ENCODE results near the gene MRPL28.

The MRPL28 gene

DNA sequence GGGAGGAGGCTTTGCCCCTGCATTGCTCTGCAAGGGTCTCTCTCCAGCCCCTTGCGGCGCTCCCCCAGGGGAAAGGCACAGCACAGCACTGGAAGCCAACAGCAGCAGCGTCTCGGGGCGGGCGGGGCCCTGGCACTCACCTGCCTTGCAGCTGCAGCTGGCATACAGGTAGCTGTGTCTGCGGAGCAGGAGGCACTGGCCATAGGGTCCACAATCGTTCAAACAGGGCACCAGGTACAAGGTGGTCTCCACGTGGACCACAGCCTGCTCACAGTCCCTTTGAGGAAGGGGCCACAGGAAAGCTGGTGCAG lies 4.2 kb upstream of the MRPL28 start:
- TF ChIP-seq CTCF (conservative IDR thresholded peaks at IDR 0.05) (no peak), ZFX (IDR thresholded peaks at IDR 0.05) (no peak)
- H3K27ac ChIP-seq = no peak overlapping the region

- TF ChIP-seq ZFX (IDR thresholded peaks at IDR 0.05) (no peak), CTCF (conservative IDR thresholded peaks at IDR 0.05) (no peak)
- no peak overlapping the region for H3K27ac ChIP-seq
These were observed 3.7 kb upstream of the MRPL28 start for GRCh38 chr16:373848-374615.

DNA sequence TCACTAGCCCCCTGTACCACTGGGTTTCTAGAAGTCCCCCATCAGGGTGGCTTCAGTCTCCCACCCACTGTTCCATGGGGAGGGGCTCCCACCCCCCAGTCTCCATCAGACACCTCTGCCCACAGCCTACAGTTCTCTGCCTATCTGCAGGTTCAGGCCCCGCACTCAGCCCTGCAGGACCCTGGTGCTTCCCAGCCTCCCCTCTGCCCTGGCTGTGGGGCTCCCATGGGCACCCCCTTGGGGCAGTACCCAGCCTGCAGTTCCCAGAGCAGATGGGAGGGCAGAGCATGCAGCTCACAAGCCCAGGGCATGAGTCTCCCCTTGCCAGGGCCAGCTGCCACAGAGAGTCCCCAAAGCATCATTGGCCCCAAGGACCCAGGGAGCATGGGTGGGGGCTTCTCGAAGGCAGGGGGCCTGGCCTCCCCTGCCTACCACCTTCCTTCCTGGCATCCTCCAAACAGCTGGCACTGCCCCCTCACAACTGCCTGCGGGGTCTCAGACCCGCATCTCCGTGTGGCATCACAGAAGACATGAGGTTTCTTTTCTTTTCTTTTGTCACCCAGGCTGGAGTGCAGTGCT lies 2.8 kb upstream of the MRPL28 start:
- no peak for TF ChIP-seq ZFX (IDR thresholded peaks at IDR 0.05)
- no peak for TF ChIP-seq CTCF (conservative IDR thresholded peaks at IDR 0.05)
- no peak overlapping the region for H3K27ac ChIP-seq

DNA sequence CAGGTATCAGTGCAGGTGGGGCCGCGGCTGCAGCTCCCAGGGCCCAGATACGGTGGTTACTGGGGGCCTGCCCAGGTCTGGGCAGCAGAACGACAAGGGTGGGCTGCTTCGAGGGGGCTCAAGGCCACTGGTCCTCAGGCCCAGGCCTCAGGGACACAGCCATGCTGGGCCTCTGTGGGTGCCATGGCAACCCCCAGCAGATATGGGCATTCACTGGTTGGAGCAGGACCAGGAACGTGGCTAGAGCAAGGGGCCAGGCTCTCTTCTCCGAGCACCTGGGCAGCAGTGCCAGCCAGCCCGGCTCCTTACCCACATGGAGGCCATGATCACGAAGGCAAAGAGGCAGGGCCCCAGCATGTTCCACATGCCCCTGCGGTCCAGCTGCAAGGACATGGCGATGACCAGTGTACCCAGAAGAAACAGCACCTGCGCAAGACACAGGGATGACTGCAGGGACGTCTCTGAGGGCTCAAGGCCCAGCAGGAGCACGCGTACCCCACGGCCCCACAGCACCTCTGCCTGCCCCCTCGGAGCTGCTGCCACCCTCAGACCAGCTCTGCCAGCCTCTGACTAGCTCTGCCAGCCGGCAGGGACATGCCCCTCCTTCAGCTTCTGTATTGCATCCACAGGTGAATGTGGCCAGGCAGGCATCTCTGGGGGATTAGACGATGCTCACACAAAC lies 2.1 kb upstream of the MRPL28 start:
- H3K27ac ChIP-seq = no peak overlapping the region
- TF ChIP-seq ZFX (IDR thresholded peaks at IDR 0.05) (no peak), CTCF (conservative IDR thresholded peaks at IDR 0.05) (no peak)

GRCh38 chr16:371515-372301 lies 1.4 kb upstream of the MRPL28 start:
- no peak overlapping the region; the same call in 1 of the 2 replicates for H3K27ac ChIP-seq
- TF ChIP-seq CTCF (conservative IDR thresholded peaks at IDR 0.05) (no peak), ZFX (IDR thresholded peaks at IDR 0.05) (no peak)

- TF ChIP-seq ZFX (IDR thresholded peaks at IDR 0.05) (no peak), CTCF (conservative IDR thresholded peaks at IDR 0.05) (no peak)
- H3K27ac ChIP-seq = peak overlapping the region; percentile 21; the same call in 1 of the 2 replicates
These were observed 709 bp upstream of the MRPL28 start for GRCh38 chr16:370979-371514.
